ENCODE data around the gene PPP4R2.

DNA sequence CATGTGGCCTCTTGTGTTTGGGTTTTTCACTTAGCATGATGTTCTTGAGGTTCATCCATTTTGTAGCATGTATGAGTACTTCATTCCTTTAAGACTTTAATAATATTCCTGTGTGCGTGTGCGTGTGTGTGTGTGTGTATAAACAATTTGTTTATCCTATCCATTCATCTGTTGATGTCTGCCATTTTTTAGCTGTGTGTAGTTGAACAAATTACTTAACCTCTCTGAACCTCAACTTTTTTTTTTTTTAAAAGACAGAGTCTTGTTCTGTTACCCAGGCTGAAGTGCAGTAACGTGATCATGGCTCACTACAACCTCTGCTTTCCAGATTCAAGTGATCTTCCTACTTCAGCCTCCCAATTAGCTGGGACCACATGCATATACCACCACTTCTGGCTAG lies 112.1 kb downstream of the PPP4R2 start:
- TF ChIP-seq GATA3 (IDR thresholded peaks at IDR 0.05; ENCODE audit: low read depth, low read length) (no peak), GATA2 (IDR thresholded peaks at IDR 0.05; ENCODE audit: low read depth, low read length) (no peak)

All from SH-SY5Y (cell line).